Measurements from ENCODE around the gene TMEM117. TPM values are rescaled to one million over a fixed set of nuclear protein-coding genes. Genes with fewer than 3 reads are reported as not detected.
A peak's percentile ranks its signal among the peaks of the same experiment; 100 is the strongest.

The TMEM117 gene
- total RNA-seq, 1 donor from 2014 or later: 35.3 TPM

DNA sequence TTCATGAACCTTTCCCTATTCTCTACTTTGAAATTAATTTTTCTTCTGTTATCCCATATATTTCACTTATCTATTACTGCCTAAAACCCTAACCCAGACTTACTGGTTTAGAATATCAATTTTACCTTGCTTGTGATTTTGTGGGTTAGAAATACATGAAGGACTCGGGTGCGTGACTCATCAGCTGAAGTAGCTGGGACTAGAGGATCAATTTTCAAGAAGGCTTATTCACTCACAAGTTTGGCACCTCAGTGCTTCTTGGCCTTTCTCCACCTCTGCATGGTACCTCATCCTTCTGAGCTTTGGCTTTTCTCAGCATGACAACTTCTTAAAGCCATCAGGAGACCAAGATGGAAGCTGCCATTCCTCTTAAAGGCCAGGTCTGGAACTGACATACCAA is 57.8 kb downstream of the TMEM117 start:
- no peak for DNase-seq (ENCODE audit: low spot score in 2 of 2, unreplicated experiment in 2 of 2)
- TF ChIP-seq, protein P1, sequence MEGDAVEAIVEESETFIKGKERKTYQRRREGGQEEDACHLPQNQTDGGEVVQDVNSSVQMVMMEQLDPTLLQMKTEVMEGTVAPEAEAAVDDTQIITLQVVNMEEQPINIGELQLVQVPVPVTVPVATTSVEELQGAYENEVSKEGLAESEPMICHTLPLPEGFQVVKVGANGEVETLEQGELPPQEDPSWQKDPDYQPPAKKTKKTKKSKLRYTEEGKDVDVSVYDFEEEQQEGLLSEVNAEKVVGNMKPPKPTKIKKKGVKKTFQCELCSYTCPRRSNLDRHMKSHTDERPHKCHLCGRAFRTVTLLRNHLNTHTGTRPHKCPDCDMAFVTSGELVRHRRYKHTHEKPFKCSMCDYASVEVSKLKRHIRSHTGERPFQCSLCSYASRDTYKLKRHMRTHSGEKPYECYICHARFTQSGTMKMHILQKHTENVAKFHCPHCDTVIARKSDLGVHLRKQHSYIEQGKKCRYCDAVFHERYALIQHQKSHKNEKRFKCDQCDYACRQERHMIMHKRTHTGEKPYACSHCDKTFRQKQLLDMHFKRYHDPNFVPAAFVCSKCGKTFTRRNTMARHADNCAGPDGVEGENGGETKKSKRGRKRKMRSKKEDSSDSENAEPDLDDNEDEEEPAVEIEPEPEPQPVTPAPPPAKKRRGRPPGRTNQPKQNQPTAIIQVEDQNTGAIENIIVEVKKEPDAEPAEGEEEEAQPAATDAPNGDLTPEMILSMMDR (IDR thresholded peaks at IDR 0.05; ENCODE audit: unreplicated experiment): no peak
- no peak overlapping the region for H3K4me3 Mint-ChIP-seq
- no peaks in the 10 kb centered on the region for H3K27me3 Mint-ChIP-seq (ENCODE audit: low read depth)
- peaks cover 9% of the 10 kb centered on the region for H3K36me3 Mint-ChIP-seq
- peaks cover 4% of the 10 kb centered on the region for H3K9me3 Mint-ChIP-seq
- H3K27ac Mint-ChIP-seq: no peak overlapping the region
- H3K4me1 Mint-ChIP-seq: peaks cover 8% of the 10 kb centered on the region

DNA sequence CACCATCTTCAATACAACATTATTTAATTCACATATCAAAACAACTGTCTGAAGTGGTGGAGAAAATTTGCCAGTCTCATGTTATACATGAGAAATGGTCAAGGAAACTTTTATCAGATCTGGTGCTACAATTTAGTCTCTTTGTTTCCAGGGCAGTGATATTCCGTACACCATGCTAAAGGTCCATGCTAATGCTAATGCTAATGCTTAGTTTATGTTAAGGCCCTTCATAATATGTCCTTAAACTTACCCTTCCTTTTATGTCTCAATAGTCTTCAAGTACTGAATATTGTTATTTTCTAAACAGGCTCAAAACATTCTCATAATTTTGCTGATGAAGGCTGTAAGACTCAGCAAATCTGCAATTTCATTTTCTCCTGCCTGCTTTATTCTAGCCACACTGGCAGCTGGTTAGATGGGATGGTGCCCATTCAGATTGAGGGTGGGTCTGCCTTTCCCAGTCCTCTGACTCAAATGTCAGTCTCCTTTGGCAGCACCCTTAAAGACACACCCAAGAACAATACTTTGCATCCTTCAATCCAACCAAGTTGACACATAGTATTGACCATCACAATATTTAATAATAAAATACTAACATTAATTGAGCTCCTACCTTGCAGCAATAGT is 59.8 kb downstream of the TMEM117 start:
- TF ChIP-seq, protein P1 (IDR thresholded peaks at IDR 0.05; ENCODE audit: unreplicated experiment): no peak
- Mint-ChIP-seq H3K4me3 (no peak overlapping the region), H3K27ac (no peak overlapping the region), H3K4me1 (peaks cover 11% of the 10 kb centered on the region), H3K36me3 (peaks cover 9% of the 10 kb centered on the region), H3K9me3 (peaks cover 4% of the 10 kb centered on the region), H3K27me3 (ENCODE audit: low read depth) (no peaks in the 10 kb centered on the region)
- no peak for DNase-seq (ENCODE audit: low spot score in 2 of 2, unreplicated experiment in 2 of 2)

DNA sequence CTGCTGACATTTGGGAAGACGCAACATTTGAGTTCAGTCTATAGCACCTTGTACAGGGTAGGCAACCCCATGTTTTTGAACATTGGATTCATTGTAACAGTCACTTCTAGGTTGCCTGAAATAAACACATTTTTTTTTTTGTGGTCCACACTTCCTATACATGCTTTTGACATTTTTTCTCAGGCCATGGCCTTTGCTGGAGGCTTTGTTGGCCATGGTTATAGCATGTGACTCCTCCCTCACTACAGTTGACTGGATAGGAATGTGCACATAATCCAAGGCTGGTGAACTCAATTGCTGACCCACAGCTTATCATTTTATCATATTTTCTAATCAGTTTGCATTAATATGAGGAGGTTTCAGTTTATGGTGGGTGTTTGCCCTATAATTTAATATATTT is 60.6 kb downstream of the TMEM117 start:
- peaks cover 9% of the 10 kb centered on the region for H3K36me3 Mint-ChIP-seq
- H3K4me3 Mint-ChIP-seq: no peak overlapping the region
- peaks cover 11% of the 10 kb centered on the region for H3K4me1 Mint-ChIP-seq
- TF ChIP-seq, protein P1 (IDR thresholded peaks at IDR 0.05; ENCODE audit: unreplicated experiment): no peak
- H3K27ac Mint-ChIP-seq: no peak overlapping the region
- peaks cover 4% of the 10 kb centered on the region for H3K9me3 Mint-ChIP-seq
- no peak for DNase-seq (ENCODE audit: low spot score in 2 of 2, unreplicated experiment in 2 of 2)
- H3K27me3 Mint-ChIP-seq (ENCODE audit: low read depth): no peaks in the 10 kb centered on the region

DNA sequence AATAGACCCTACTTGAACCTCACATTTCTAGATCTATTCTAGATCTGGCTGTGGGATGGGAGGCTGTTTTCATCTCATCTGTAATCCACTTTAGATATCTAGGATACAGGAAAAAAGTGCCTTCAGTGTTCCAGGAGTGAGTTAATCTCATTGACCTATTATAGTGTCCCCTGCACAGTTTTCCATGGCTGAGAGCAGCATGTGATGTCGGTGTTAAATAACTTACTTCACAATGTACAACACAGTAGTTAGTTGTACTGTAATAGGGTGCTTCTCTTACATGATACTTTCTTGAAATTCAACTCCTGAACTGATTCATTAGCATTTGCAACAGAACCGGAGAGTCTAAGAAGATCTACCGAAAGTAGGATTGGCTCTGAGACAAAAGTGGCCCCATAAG is 62.6 kb downstream of the TMEM117 start:
- no peak for DNase-seq (ENCODE audit: low spot score in 2 of 2, unreplicated experiment in 2 of 2)
- TF ChIP-seq, protein P1 (IDR thresholded peaks at IDR 0.05; ENCODE audit: unreplicated experiment): no peak
- Mint-ChIP-seq H3K4me1 (peaks cover 7% of the 10 kb centered on the region), H3K4me3 (no peak overlapping the region), H3K27me3 (ENCODE audit: low read depth) (no peaks in the 10 kb centered on the region), H3K9me3 (peaks cover 4% of the 10 kb centered on the region), H3K36me3 (peaks cover 5% of the 10 kb centered on the region), H3K27ac (peak overlapping the region; percentile 11)

DNA sequence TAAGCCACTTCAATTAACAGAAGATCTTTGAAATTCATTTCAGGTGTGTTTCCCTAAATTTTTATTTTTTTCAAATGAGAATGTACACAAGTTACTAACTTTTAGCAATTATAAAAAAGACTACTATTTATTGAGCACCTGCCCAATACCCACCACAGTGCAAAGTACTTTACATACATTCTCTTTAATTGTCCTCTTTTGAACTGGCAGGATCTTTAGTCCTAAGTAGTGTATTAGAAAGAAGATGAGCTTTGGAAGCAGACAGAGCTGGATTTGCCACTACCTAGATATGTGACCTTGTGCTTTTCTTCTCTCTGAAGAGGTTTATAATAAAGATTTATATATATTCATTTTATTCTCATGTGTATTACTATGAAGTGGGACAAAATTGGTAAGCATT is 63.7 kb downstream of the TMEM117 start:
- peaks cover 7% of the 10 kb centered on the region for H3K4me1 Mint-ChIP-seq
- TF ChIP-seq, protein P1 (IDR thresholded peaks at IDR 0.05; ENCODE audit: unreplicated experiment): no peak
- peaks cover 4% of the 10 kb centered on the region for H3K9me3 Mint-ChIP-seq
- H3K27ac Mint-ChIP-seq: no peak overlapping the region
- DNase-seq (ENCODE audit: low spot score in 2 of 2, unreplicated experiment in 2 of 2): no peak
- H3K27me3 Mint-ChIP-seq (ENCODE audit: low read depth): no peaks in the 10 kb centered on the region
- no peak overlapping the region for H3K4me3 Mint-ChIP-seq
- H3K36me3 Mint-ChIP-seq: peaks cover 4% of the 10 kb centered on the region

DNA sequence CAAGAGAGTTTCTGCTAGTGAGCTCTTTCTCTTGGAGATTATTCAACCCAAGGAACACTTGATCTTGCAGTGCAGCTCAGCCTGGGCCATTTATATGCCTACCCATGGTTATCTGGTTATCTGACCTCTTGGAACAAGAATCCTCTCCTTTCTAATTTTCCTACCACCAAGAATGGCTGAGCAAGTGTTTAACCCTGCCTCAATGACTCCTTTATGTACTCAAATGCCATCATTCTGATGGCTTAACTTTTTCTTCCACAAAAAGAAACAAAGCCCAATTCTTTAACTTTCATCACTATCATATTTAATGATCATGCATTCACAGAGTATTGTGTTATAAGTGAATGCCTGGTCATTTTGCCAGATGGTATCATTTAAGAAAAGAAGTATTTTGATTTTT is 67.8 kb downstream of the TMEM117 start:
- H3K36me3 Mint-ChIP-seq: peaks cover 6% of the 10 kb centered on the region
- peaks cover 4% of the 10 kb centered on the region for H3K4me1 Mint-ChIP-seq
- no peak overlapping the region for H3K4me3 Mint-ChIP-seq
- no peak for DNase-seq (ENCODE audit: low spot score in 2 of 2, unreplicated experiment in 2 of 2)
- TF ChIP-seq, protein P1 (IDR thresholded peaks at IDR 0.05; ENCODE audit: unreplicated experiment): no peak
- peaks cover 4% of the 10 kb centered on the region for H3K9me3 Mint-ChIP-seq
- H3K27me3 Mint-ChIP-seq (ENCODE audit: low read depth): no peaks in the 10 kb centered on the region
- no peak overlapping the region for H3K27ac Mint-ChIP-seq
